C4-2B (cell line): ENCODE measurements around the gene NPIPB2.

Experiments used
- CTCF ChIP-seq: fragments of 450-650 bp; conservative IDR thresholded peaks from 2 replicates; pipeline ENCODE4 v1.5.1; 2017; ENCODE audit warnings: mild to moderate bottlenecking
- ZFX ChIP-seq: fragments of 450-650 bp; IDR thresholded peaks from 2 replicates; pipeline ENCODE4 v1.6.1; 2017

GRCh38 chr16:11886881-11887280 is 55.0 kb downstream of the NPIPB2 start:
- TF ChIP-seq ZFX (no peak), CTCF (no peak)
